GM18526 (cell line): Measurements from ENCODE around the gene CDK5RAP2.

Experiments used
- POLR2A ChIP-seq: IDR thresholded peaks from 3 replicates; pipeline ENCODE4 v1.6.1; 2011; ENCODE audit not compliant: insufficient read length; ENCODE audit errors: extremely low read depth

Gene CDK5RAP2

DNA sequence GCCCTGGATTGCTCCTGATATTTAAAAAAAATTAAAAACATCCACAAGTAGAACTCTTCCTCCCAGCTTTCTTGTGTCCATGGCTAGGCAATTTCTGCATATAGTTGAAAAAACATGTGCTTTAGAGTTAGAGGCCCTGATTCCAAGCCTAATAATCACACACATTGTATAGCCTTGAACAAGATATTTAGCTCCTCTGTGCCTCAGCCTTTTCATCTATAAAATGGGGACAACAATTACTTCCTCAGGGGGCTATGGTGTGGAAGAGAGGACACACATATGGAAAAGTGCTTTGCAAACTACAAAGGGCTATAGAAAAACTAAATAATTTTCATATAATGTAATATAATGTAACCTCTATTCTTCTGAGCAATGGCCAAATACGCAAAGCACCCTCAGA, 23.0 kb upstream of the CDK5RAP2 start:
- TF ChIP-seq POLR2A: no peak

- no peak for TF ChIP-seq POLR2A
These were observed 13.9 kb upstream of the CDK5RAP2 start for GRCh38 chr9:120593955-120594277.

DNA sequence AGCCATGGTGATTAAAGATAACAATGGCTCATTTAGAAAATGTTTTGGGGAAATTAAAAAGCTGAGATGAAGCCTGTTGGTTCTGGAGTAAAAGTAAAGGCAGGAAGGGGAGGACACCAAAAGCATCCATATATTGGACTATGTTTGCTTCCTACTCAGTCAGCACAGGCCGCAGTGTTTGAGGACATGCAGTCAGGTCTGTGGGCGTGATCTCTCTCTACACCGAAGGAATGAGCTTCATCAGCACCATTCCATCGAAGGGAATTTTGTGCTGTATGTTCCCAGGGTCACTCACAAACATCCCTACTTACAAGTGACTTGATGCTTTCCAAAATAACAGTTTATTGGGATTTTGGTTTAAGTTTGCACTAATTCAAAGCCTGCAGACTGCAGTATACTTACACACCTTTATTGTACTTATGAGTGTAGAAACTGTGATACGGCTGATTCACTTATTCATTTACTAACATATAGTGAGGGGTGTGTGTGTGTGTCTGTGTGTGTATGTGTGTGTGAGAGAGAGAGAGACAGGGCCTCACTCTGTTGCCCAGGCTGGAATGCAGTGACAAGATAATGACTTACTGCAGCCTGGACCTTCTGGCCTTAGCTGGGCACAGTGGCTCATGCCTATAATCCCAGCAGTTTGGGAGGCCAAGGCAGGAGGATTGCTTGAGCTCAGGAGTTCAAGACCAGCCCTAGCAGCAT, 13.4 kb upstream of the CDK5RAP2 start:
- TF ChIP-seq POLR2A: no peak

DNA sequence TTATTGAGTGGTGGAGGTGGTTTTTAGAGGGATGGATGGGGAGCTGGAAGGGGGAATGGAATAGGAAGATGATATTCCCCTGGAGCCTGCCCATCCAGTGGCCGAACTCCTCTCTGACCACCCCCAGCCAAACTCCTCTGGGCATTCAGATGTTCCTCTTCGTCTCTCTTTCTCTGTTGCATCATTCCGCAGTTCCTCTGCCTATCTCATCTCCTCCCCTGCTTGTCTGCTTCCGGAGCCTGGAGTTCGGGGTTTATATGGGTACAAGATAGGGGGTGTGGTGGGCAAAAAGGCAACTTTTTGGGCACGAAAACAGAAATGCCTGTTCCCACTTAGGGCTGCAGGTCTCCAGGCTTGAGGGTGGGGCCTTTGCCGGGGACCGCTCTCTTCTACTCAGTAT, 12.2 kb upstream of the CDK5RAP2 start:
- TF ChIP-seq POLR2A: no peak

- no peak for TF ChIP-seq POLR2A
These were observed 7.4 kb upstream of the CDK5RAP2 start for GRCh38 chr9:120587328-120587727.

DNA sequence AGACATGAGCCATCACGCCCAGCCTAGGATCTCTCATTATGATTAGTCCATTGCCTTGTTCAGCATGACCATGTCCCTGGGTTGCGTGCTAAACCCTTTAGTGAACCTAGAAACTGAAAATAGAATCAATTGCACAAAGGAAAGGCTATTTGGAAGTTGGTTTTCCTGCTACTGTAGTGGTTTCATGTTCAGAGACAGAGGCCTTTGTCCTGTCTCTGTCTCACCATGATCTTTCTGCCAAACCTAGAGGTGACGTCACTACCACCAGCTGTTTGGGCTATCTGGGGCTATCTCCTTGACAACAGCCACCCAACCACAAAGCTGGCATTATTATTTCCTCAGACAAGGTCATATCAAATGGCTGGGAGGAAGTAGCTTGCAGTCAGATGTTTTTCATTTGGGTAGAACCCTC, 4.0 kb upstream of the CDK5RAP2 start:
- TF ChIP-seq POLR2A: no peak

DNA sequence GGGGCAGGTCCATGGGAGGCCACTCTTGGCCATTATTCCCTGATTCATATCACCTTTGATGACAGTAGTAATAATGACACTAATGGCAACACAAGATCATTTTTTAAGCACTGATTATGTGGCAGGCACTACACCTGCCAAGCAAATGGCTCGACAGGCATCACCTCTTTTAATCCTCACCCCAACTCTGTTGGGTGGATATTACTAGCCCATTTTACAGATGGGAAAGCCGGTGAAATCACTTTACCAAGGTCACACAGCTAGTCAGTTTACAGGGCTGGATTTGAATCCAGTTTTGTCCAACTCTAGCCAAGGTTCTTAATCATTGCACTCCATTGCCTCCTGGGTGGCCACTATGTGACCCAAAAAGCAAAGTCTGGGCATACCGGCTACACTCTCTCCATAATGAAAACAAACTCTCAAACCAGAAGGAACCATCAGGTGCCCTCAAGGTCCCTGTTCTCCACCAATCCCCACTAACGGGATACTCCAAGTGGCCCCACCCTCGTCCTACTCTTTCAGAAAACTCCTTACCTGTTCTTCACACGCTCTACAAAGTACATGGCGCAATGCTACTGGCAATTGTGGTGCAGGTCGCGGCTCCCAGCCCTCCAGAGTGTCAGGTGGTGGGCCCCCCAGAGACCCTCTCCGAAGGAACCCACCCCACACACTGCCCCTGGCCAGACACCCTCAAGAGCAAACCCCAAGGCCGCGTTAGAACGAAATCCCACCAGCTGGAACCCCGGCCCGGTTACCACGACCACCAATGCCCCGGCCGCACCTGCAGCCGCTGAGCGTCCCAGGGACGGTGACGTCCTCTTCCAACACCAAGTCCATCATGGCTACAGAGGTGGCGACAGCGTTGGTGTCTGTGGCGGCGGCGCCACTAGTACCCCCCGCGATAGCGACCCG, 572 bp downstream of the CDK5RAP2 start:
- TF ChIP-seq POLR2A: no peak

DNA sequence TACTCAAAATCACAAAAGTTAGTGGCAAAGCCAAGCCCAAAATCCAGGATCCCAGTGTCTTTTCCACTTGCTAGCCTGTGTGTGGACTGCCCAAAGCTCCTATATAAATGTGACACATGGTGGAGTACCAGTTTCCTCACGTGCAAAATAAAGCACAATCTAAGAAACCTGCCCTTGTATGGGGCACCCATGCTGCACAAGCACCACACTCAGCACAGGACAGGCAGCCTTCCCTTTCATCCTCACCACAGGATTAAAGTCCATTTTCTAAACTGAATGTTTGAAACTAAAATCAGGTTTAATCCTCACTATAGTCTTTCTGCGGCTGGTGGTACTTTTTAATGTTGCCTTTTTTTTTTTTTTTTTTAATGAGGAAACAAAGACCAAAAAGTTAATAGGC, 5.5 kb downstream of the CDK5RAP2 start:
- no peak for TF ChIP-seq POLR2A

DNA sequence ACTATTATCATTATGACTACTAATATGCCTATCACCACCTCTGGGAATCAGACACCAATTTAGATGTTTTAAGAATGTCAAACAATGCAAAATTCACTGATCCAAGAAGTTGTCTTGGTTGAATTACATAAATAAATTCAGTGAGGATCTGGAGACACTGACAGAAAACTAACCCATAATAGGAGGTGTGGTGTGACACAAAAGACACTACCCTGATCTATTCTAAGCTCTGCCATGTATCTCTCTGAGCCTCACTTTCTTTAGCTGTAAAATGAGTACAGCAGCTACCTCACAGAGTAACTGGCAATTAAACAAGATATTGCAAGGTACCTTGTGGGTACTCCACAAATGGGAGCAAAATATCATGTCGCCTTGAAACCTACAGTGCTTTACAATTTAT, 7.5 kb downstream of the CDK5RAP2 start:
- no peak for TF ChIP-seq POLR2A

GRCh38 chr9:120571443-120572257, 8.3 kb downstream of the CDK5RAP2 start:
- no peak for TF ChIP-seq POLR2A

- TF ChIP-seq POLR2A: no peak
These were observed 9.7 kb downstream of the CDK5RAP2 start for GRCh38 chr9:120570296-120570695.

DNA sequence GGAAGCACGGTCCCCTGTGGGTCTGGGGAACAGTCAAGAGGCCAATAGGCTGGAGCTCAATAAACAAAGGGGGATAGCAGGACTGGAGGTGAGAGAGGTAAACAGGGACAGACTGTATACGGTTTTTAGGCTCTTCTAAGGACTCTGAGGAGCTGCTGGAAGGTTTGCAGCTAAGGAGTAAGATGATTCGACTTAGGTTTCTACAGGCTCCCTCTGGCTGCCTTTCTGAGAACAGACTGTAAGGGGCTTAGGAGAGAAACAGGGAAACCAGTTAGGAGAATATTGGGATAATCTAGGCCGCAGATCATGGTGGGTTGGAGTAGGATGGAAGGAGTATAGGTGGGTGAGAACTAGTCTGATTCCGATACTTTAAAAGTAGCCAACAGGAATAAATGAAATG, 10.4 kb downstream of the CDK5RAP2 start:
- TF ChIP-seq POLR2A: no peak

- no peak for TF ChIP-seq POLR2A
These were observed 11.2 kb downstream of the CDK5RAP2 start for GRCh38 chr9:120568816-120569215.

- no peak for TF ChIP-seq POLR2A
These were observed 12.1 kb downstream of the CDK5RAP2 start for GRCh38 chr9:120567874-120568273.

- TF ChIP-seq POLR2A: no peak
These were observed 12.9 kb downstream of the CDK5RAP2 start for GRCh38 chr9:120567081-120567480.

DNA sequence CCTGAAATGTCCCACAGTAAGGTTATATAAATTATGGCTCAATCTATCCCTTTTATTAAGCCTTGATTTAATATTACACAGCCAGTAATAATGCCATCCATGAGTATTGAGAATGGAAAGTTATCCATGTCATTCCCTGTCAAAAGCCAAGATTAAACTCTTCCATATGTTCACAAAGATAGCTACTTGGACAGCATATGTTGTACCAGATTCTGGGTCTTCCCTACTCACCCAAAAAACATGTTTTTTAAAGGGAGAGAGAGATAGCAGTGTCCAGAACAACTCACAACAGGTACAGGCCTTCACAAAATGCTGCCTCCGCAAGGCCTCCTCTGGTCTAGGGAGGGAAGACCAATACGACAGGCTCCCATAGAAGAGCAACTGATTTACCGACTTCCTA, 15.4 kb downstream of the CDK5RAP2 start:
- TF ChIP-seq POLR2A: no peak
